Inflammatory macrophage treated with lipopolysaccharide for 4 hours (primary cell): Measurements from ENCODE around the gene LOXHD1.

Experiments
- DNase-seq: peaks from one replicate; pipeline ENCODE4 v3.0.0-alpha.2; 2020

Gene LOXHD1

GRCh38 chr18:46672062-46672970 is 15.3 kb upstream of the LOXHD1 start:
- no peak for DNase-seq

DNA sequence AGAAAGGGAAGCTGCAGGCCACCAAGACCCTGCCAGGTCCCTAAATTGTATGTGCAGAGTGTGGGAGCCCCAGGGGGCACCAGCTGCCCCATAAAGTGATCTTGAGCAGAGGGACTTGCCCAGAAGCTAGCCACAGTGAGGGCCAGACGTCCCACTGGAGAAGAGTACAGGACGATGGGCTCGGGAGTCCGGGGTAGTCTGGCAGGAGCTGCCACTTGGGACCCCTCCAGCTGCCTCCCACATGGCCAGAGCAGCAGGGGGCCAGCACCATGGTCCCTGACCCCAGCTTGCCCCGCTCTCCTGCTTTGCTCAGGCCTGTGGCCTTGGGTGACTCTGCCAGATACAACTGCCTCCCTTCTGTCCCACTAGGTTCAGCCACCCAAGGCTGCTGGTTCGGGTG is 11.7 kb upstream of the LOXHD1 start:
- DNase-seq: no peak

- no peak for DNase-seq
These were observed 11.1 kb upstream of the LOXHD1 start for GRCh38 chr18:46668135-46668534.

- no peak for DNase-seq
These were observed 6.5 kb upstream of the LOXHD1 start for GRCh38 chr18:46663539-46663938.

DNA sequence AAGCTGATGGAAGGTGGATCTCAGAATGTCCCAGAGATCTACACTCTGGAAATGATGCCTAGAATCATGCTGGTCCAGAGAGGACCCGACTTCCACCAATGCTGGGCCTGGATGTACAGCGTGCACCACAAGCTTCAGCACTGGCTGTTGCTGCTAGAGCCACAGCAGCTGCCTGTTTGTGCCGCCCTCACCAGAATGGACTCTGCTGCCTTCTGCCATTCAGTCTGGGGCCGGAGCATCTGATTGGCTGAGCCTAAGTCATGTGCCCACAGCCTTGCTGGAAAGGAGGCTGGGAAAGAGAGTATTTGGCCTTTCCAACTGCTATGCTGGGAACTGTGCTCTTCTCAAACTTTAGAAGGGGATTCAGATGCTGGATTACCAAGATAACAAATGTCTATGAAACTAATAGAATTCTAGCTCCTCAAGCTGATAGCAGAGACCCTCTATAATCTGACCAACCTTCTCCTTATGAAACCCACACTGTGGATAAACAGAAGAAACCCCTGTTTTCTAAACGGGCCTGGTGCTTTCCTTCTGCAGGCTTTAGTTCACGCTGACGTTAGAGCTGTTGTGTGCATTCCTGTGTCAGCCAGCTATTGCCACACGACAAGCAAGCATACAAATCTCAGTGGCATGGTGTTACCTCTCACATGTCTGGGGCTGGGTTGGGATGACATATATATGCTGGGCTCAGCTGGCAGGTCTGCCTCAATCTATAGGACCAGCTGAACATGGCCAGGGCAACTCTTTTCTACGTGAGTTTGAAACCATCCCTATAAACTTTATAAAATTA is 4.1 kb upstream of the LOXHD1 start:
- DNase-seq: no peak

DNA sequence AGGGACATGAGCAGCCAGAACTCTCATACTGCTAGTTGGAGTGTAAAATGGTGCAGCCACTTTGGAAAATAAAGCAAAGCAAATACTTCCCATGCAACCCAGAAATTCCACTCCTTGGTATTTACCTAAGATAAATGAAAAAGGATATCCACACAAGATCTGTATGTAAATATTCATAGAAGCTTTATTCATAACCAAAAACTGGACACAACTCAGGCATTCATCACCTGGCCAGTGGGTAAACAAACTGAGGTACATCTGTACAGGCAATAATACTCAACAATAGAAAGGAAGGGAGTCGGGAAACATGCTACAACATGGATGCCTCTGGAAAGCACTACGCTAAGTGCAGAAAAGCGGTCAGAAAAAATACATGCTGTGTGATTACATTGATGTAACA is 2.5 kb upstream of the LOXHD1 start:
- DNase-seq: no peak

DNA sequence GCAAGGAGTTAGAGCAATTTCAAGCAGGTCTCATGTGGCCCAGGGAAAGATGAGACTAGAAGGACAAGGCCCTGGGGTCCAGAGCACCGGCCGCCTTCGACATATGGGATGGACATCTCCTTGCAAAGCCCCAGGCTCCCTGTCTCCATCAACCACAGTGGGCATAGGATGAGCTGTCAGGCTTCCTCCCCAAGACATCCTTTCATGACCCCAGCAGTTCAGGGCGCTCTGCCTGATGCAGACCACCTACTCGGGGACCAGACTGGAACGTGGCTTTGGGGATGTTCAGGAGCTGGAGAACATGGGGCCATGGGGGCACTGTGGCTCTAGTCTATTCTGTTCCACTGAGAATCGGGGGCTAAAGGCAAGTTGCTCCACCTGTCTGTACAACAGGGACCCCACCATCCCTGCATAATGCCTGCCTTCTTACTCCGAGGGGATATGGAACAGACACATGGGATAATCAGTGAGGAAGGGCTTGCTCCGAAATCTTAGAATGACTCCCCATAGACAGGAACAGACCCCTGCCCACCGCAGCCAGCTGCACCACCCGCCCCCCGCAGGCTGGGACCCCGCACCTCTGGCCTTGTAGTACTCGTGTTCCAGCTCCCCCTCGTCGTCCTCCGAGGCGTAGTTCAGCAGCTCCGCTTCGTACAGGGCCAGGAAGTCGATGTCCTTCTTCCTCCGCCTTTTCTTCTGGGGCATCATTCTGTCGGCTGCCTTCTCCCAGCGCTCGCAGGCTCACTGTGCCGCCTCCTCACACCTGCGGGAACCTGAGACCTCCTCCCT is 500 bp downstream of the LOXHD1 start:
- DNase-seq: no peak

DNA sequence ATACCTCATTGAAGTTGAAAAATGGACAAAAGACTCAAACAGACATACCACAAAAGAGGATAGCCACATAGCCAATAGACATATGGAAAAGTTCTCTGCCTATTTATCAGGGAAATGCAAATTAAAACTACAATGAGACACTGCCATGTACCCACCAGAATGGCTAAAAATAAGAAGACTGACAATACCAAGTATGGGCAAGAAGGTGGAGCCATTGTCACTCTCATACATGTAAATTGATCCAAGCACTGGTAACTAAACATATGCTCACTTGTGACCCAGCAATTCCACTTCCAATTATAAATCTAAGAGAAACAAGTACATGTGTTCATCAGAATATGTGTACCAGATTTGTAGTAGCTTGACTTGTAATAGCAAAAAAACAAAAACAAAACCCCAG is 4.6 kb downstream of the LOXHD1 start:
- no peak for DNase-seq

DNA sequence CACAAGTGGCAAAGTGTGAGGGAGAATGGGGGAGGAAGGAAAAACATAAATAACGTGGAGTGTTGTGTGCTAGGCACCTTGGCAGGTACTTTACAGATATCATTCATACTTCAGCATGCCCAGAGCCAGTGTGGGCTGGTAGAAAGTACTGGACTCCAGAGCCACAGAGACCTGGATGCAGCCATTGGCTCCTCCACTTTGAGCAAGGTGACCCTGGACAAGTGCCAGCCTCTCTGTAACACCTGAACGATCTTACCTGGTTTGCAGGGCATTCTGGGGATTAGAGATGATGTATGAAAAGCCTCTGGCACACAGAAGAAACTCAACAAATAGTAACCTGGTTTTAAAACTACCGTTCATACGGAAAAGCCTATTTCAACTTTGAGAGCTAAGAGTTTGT is 6.3 kb downstream of the LOXHD1 start:
- DNase-seq: no peak

DNA sequence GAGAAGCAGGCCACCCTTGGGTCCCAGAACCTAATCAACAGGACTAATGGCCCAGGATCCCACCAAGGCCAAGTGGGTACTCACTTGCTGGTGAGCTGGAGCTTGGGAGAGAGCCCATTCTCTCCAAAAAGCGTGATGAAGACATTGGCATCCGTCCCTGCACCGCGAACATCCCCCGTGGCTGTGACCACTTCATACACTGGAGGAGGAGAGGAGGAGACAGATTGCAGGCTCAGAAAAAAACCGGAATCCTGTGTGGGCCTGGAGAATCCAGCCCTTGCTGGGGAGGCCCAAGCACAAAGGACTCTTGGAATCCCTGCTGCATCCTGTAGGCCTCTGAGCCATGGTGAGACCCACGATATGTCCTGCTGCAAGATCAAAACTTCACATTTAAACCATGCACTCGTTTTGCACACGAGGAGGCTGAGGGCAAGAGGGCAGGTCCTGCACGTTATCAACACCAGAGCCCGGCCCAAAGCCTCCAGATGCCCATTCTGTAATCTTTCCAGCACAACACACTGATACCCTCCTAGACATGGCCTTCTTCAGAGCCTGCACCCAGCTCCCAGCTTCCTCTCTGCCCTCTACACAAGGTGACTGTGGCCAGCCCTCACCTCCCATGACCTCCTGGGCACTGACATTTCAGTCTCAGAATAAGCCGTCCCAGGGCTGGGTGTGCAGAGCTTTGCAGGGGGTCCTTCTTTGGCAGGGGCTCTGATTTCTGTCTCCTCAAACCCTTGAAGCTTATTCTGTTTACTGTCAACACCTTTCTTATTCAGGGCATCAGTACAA is 7.8 kb downstream of the LOXHD1 start:
- no peak for DNase-seq

DNA sequence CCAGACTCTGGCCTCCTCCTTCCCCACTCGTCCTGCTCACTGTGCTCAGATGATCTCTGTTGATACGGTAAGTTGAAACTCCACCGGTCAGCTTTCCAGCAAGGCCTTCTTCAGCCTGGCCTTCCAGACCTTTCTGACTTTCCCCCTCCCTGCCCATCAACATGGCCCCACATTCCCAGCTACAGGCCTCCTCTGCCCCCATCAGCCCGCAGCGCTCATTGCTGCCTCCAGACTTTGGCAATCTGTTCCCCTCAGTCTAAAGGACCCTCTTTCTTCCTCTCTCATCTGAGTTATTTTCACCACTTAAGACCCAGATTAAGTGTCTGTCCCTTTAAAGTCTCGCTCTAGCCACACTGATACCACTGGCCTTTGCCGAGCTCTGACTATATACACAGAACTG is 10.6 kb downstream of the LOXHD1 start:
- no peak for DNase-seq

GRCh38 chr18:46642561-46642960 is 14.5 kb downstream of the LOXHD1 start:
- no peak for DNase-seq

- DNase-seq: no peak
These were observed 15.1 kb downstream of the LOXHD1 start for GRCh38 chr18:46641917-46642316.

DNA sequence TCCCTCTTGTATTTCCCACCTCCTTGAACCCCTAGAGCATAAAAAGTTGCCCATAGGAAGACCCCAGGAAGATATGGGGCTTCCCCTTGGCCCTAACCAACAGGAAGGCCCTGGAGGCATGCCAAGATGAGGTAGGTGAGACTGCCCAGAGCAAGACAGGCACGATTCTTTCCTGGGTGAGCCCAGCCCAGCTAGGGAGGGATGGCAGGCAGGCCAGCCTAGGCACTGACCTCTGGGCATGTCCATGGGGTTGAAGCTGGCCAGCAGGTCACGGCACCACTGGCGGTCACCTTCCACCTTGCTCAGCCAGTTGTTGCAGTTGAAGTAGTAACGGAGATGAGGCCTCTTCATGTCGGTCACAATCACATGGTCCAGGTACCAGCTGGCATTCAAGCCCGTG is 17.6 kb downstream of the LOXHD1 start:
- DNase-seq: no peak

DNA sequence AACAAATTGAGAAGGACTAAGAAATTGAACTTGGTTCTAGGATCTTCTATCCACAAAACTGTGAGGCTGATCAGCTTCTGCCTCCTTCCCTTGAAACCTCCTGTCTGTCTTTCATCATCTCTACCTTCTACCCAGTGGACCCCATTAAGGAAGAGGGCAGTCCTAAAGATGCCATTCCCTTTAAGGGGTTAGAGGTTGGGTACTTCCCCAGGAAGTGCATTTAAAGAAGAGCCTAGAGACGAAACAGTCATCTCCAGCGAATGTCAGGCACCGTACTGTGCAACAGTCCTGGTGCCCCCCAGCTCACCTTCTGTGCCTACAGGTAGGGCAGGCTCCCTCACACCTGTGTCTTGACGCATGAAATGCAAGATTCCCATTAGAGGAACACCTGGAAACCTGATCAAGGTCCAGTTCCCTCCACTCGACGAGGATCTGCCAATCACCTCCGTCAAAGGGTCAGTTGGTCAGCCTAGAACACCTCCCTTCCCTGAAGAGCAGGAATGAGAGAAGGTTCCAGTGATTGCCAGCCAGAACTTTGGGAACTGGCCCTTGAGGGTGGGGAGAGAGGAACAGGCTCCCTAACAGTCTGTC is 20.9 kb downstream of the LOXHD1 start:
- DNase-seq: no peak

- peak; percentile 2 for DNase-seq
These were observed 24.5 kb downstream of the LOXHD1 start for GRCh38 chr18:46632401-46633071.

DNA sequence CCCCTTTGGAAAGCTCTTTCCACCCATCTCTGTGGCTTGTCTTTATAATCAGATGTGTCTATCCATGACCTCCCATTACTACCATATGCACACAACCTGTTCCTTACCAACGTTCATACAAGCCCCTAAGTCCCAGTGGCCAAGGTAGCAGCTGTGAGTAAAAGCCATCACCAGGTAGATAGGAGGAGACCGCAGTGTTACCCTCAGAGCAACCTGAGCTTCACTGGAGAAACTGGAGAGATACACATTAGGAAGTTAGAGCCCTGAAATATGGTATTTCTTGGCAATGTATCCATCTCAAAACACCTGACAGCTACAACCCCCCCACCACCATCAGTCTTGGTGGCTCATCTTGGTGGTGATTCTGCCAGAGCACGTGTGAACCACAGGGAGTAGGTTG is 26.0 kb downstream of the LOXHD1 start:
- no peak for DNase-seq

GRCh38 chr18:46630160-46630559 is 26.9 kb downstream of the LOXHD1 start:
- DNase-seq: peak; percentile 8

- DNase-seq: no peak
These were observed 27.7 kb downstream of the LOXHD1 start for GRCh38 chr18:46629361-46629760.

DNA sequence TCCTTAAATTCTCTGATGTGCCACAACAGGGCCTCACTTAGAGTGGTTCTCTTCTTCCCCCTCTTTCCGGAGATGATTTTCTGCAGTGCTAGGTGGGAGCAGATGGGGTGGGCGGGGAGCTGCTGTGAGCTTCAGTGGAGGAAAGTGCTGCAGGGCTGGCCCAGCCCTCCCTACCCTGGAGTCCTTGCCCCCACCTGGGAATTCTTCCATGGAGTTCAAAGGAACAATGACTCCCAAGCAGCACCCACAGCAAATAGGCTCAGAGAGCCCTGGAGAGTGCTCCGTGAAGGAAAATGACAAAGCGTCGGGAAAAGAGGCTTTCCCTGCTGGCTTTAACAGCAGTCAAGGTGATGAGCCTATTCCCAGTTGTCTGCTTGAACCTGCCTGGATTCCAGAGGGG is 28.8 kb downstream of the LOXHD1 start:
- no peak for DNase-seq

DNA sequence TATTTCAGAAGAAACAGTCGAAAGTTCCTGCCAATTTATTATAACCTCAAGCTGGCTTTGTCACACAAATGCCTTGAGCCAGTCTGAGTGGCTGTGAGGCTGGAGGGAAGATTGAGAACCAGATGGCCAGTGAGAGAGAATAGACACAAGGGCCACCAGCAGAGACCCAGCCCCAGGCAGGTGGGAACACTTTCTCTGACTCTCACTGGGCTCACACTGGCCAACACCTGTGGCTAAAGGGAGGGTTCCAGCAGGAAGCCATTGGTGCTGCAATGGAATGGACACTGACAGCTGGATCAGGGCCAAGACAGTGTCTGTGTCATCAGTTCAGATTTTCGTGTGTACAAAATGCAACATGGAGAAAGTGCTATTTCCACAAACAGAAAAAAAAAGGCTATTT is 29.9 kb downstream of the LOXHD1 start:
- no peak for DNase-seq

DNA sequence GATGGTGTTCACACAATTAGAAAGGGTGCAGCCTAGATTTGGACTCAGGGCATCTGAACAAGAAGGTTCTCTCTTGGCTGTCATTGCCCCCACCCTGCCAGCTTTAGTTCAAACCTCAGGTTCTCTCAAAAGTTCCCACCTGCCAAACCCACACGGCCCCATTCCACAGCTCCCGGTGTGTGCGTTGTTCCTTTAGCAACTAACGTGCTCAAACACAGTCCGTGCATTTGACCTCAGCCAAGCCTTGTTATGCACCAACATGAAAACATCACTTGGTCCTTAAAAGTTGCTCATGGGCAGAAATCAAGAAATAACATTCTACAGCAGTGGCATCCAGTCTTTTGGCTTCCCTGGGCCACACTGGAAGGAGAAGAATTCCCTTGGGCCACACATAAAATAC is 32.0 kb downstream of the LOXHD1 start:
- no peak for DNase-seq
